ENCODE data around the gene TSHZ2.

DNA sequence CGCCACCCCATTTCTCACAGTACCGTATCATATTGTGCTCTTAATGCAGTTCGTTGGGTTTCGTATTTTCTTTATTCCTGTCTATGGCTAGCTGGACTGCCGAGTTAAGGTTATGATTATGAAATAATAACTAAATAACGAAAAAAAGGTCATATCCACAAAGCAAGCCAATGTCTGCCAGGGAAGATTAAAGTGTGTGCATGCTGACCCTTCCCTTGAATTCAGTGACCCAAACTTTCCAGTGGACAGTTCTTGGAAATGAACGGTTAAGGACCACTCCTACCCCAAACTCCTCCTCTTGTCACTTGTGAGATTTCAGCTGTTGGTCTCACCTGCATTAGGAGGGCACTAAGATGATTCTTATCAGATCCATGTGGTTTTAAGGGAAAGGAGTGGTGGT, 449.9 kb downstream of the TSHZ2 start:
- TF ChIP-seq, protein P1, sequence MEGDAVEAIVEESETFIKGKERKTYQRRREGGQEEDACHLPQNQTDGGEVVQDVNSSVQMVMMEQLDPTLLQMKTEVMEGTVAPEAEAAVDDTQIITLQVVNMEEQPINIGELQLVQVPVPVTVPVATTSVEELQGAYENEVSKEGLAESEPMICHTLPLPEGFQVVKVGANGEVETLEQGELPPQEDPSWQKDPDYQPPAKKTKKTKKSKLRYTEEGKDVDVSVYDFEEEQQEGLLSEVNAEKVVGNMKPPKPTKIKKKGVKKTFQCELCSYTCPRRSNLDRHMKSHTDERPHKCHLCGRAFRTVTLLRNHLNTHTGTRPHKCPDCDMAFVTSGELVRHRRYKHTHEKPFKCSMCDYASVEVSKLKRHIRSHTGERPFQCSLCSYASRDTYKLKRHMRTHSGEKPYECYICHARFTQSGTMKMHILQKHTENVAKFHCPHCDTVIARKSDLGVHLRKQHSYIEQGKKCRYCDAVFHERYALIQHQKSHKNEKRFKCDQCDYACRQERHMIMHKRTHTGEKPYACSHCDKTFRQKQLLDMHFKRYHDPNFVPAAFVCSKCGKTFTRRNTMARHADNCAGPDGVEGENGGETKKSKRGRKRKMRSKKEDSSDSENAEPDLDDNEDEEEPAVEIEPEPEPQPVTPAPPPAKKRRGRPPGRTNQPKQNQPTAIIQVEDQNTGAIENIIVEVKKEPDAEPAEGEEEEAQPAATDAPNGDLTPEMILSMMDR (IDR thresholded peaks at IDR 0.05): no peak
- no peak for TF ChIP-seq ZFX (IDR thresholded peaks at IDR 0.05; ENCODE audit: borderline replicate concordance)
